ENCODE data around the gene CHAMP1. TPM values are rescaled to one million over a fixed set of nuclear protein-coding genes. Genes with fewer than 3 reads are reported as not detected.

The CHAMP1 gene
- total RNA-seq, 1 experiment from 2014 or later: 16.0 TPM

- no peaks in the 10 kb centered on the region for H3K9me3 ChIP-seq (ENCODE audit: insufficient read depth, low read depth)
- ChIA-PET POLR2A (ENCODE audit: unreplicated experiment) (no interaction called here), CTCF (no interaction called here)
- H3K79me2 ChIP-seq (ENCODE audit: low read depth): no peaks in the 10 kb centered on the region
- H3K27me3 ChIP-seq (ENCODE audit: insufficient read depth, low read depth): no peaks in the 10 kb centered on the region
- H3K9me2 ChIP-seq (ENCODE audit: insufficient read depth): no peaks in the 10 kb centered on the region
- H3K4me3 ChIP-seq: no peak overlapping the region
- intact Hi-C loops (cut with micrococcal nuclease; ENCODE audit: unreplicated experiment): no loop called here
- H3K4me2 ChIP-seq: no peak overlapping the region
- peaks cover 21% of the 10 kb centered on the region for H3K36me3 ChIP-seq (ENCODE audit: low read depth)
- DNase-seq: no peak
- BruUV-seq (replicated peaks): no TSS peak
- no peak overlapping the region for H3K27ac ChIP-seq
- H3K4me1 ChIP-seq (replicated peaks; ENCODE audit: insufficient read depth): peaks cover 14% of the 10 kb centered on the region
- no peak overlapping the region for H2AFZ ChIP-seq
- peaks cover 24% of the 10 kb centered on the region for H3F3A ChIP-seq (ENCODE audit: insufficient read depth, low read depth)
- H4K20me1 ChIP-seq (ENCODE audit: insufficient read depth): no peaks in the 10 kb centered on the region
- TF ChIP-seq CTCF (conservative IDR thresholded peaks at IDR 0.05): no peak
- TF ChIP-seq EZH2 (IDR thresholded peaks at IDR 0.05; ENCODE audit: low read depth): no peak
Measured at GRCh38 chr13:114275304-114275703, 39.0 kb upstream of the CHAMP1 start.

- Histone ChIP-seq H3K9me2 (ENCODE audit: insufficient read depth) (no peaks in the 10 kb centered on the region), H3K4me1 (replicated peaks; ENCODE audit: insufficient read depth) (peaks cover 28% of the 10 kb centered on the region), H3K9me3 (ENCODE audit: insufficient read depth, low read depth) (no peaks in the 10 kb centered on the region), H4K20me1 (ENCODE audit: insufficient read depth) (no peaks in the 10 kb centered on the region; the same call in 1 of the 2 replicates), H3K79me2 (ENCODE audit: low read depth) (peaks cover 21% of the 10 kb centered on the region), H3K4me3 (no peak overlapping the region), H3K27me3 (ENCODE audit: insufficient read depth, low read depth) (no peaks in the 10 kb centered on the region), H2AFZ (no peak overlapping the region), H3K36me3 (ENCODE audit: low read depth) (peaks cover 17% of the 10 kb centered on the region), H3F3A (ENCODE audit: insufficient read depth, low read depth) (peaks cover 38% of the 10 kb centered on the region), H3K4me2 (peak overlapping the region; percentile 85), H3K27ac (peak overlapping the region; percentile 91)
- TF ChIP-seq CTCF (conservative IDR thresholded peaks at IDR 0.05): no peak
- no peak for TF ChIP-seq EZH2 (IDR thresholded peaks at IDR 0.05; ENCODE audit: low read depth)
- CTCF ChIA-PET: no interaction called here
- POLR2A ChIA-PET (ENCODE audit: unreplicated experiment): no interaction called here
- intact Hi-C loops (cut with micrococcal nuclease; ENCODE audit: unreplicated experiment): no loop called here
- BruUV-seq (replicated peaks): no TSS peak
- no peak for DNase-seq
Measured at GRCh38 chr13:114279146-114279545, 35.2 kb upstream of the CHAMP1 start.

- POLR2A ChIA-PET (ENCODE audit: unreplicated experiment): no interaction called here
- TF ChIP-seq EZH2 (IDR thresholded peaks at IDR 0.05; ENCODE audit: low read depth) (no peak), CTCF (conservative IDR thresholded peaks at IDR 0.05) (no peak)
- peak overlapping the region; percentile 85 for H3K4me2 ChIP-seq
Measured at GRCh38 chr13:114279758-114280355, 34.4 kb upstream of the CHAMP1 start.

More at GRCh38 chr13:114279758-114280355, 34.4 kb upstream of the CHAMP1 start:
- Histone ChIP-seq H3K36me3 (ENCODE audit: low read depth) (peaks cover 18% of the 10 kb centered on the region), H3K4me1 (replicated peaks; ENCODE audit: insufficient read depth) (peaks cover 28% of the 10 kb centered on the region), H3K79me2 (ENCODE audit: low read depth) (peaks cover 28% of the 10 kb centered on the region), H3K4me3 (peak overlapping the region; percentile 77; the same call in 1 of the 2 replicates), H3K27ac (peak overlapping the region; percentile 91), H2AFZ (peak overlapping the region; percentile 85; the same call in 1 of the 2 replicates), H3K27me3 (ENCODE audit: insufficient read depth, low read depth) (no peaks in the 10 kb centered on the region), H3F3A (ENCODE audit: insufficient read depth, low read depth) (peaks cover 38% of the 10 kb centered on the region), H3K9me2 (ENCODE audit: insufficient read depth) (no peaks in the 10 kb centered on the region), H4K20me1 (ENCODE audit: insufficient read depth) (no peaks in the 10 kb centered on the region; the same call in 1 of the 2 replicates), H3K9me3 (ENCODE audit: insufficient read depth, low read depth) (no peaks in the 10 kb centered on the region)
- intact Hi-C loops (cut with micrococcal nuclease; ENCODE audit: unreplicated experiment): no loop called here
- BruUV-seq (replicated peaks): no TSS peak
- no peak for DNase-seq
- CTCF ChIA-PET: no interaction called here
